HFF-Myc (cell line): ENCODE results near the gene GFER.

ENCODE experiments used
- DNase-seq: peaks from one replicate; pipeline ENCODE4 v3.0.0-alpha.2; 2011; ENCODE audit warnings: low read depth; ENCODE audit errors: extremely low read depth
- H3K4me3 ChIP-seq: replicated peaks from 2 replicates; pipeline ENCODE4 v1.5.1; 2011; ENCODE audit warnings: low read depth, mild to moderate bottlenecking, control low read depth, low read length
- CTCF ChIP-seq: IDR thresholded peaks from 2 replicates; pipeline ENCODE4 v1.5.1; 2012; ENCODE audit warnings: mild to moderate bottlenecking, low read depth, low read length, control low read depth; ENCODE audit errors: missing control alignments

Gene GFER

GRCh38 chr16:2036200-2036966 lies 52.4 kb downstream of the GFER start:
- no peak overlapping the region for H3K4me3 ChIP-seq
- no peak for DNase-seq
- TF ChIP-seq CTCF = no peak

GRCh38 chr16:2037115-2037514 lies 53.1 kb downstream of the GFER start:
- no peak for TF ChIP-seq CTCF
- DNase-seq = no peak
- no peak overlapping the region for H3K4me3 ChIP-seq
